Keratinocyte (primary cell): ENCODE measurements around the gene MED26. TPM values are rescaled to one million over a fixed set of nuclear protein-coding genes. Genes with fewer than 3 reads are reported as not detected.

Source experiments
- DNase-seq: peaks from one replicate; pipeline ENCODE4 v3.0.0-alpha.2; 2011; ENCODE audit warnings: low read depth, missing footprints, low spot score
- FAIRE-seq: peaks from 2 replicates; lab custom pipeline; 2011; peaks lifted over from hg19 to GRCh38; lab: Jason Lieb, UNC
- H2AFZ ChIP-seq: 2 replicates; pipeline ENCODE4 v1.6.0; 2012; ENCODE audit warnings: low read length, control low read depth, inconsistent platforms; ENCODE audit not compliant: control insufficient read depth
- H3K27ac ChIP-seq: 2 replicates; pipeline ENCODE4 v1.5.1; 2011; ENCODE audit warnings: low read length; ENCODE audit not compliant: control insufficient read depth, insufficient read depth
- H3K27me3 ChIP-seq: 3 replicates; pipeline ENCODE4 v1.6.0; 2011; ENCODE audit warnings: low read length; ENCODE audit not compliant: control insufficient read depth, insufficient read depth; ENCODE audit errors: extremely low read depth
- H3K36me3 ChIP-seq, 2 experiments: 2 replicates in 1 of 2; 3 replicates in 1 of 2; pipeline ENCODE4 v1.5.1; 2011; ENCODE audit warnings: low read length in 2 of 2, mild to moderate bottlenecking in 1 of 2; ENCODE audit not compliant: control insufficient read depth in 2 of 2, insufficient read depth in 2 of 2; ENCODE audit errors: extremely low read depth in 1 of 2
- H3K4me1 ChIP-seq: 3 replicates; pipeline ENCODE4 v1.5.1; 2011; ENCODE audit warnings: low read length; ENCODE audit not compliant: control insufficient read depth, insufficient read depth; ENCODE audit errors: extremely low read depth
- H3K4me2 ChIP-seq: 3 replicates; pipeline ENCODE4 v1.6.0; 2011; ENCODE audit warnings: low read depth, low read length; ENCODE audit not compliant: control insufficient read depth, insufficient read depth; ENCODE audit errors: extremely low read depth
- H3K4me3 ChIP-seq, 3 experiments: fragments of 200-600 bp in 1 of 3; sonication (generic) in 1 of 3; 2 replicates in 2 of 3; 3 replicates in 1 of 3; pipeline ENCODE4 v1.5.1; 2011 to 2016; ENCODE audit warnings: low read length in 3 of 3, mild to moderate bottlenecking in 3 of 3, control low read depth in 2 of 3, inconsistent platforms in 1 of 3, low read depth in 1 of 3, mixed read lengths in 1 of 3, mixed run types in 1 of 3, moderate library complexity in 1 of 3; ENCODE audit not compliant: control insufficient read depth in 2 of 3, insufficient read depth in 2 of 3; ENCODE audit errors: extremely low read depth in 1 of 3
- H3K79me2 ChIP-seq: 2 replicates; pipeline ENCODE4 v1.6.0; 2012; ENCODE audit warnings: low read length; ENCODE audit not compliant: control insufficient read depth, insufficient read depth
- H3K9ac ChIP-seq: 3 replicates; pipeline ENCODE4 v1.6.0; 2011; ENCODE audit warnings: low read length; ENCODE audit not compliant: control insufficient read depth, insufficient read depth; ENCODE audit errors: extremely low read depth
- H3K9me1 ChIP-seq: 3 replicates; pipeline ENCODE4 v1.6.0; 2011; ENCODE audit warnings: low read length; ENCODE audit not compliant: control insufficient read depth, insufficient read depth; ENCODE audit errors: extremely low read depth
- H3K9me3 ChIP-seq: 2 replicates; pipeline ENCODE4 v1.5.1; 2012; ENCODE audit warnings: low read depth, low read length; ENCODE audit not compliant: control insufficient read depth
- H4K20me1 ChIP-seq: 3 replicates; pipeline ENCODE4 v1.6.0; 2011; ENCODE audit warnings: low read length; ENCODE audit not compliant: control insufficient read depth, insufficient read depth; ENCODE audit errors: extremely low read depth
- EZH2 ChIP-seq: IDR thresholded peaks from one replicate; pipeline ENCODE4 v1.6.1; 2012; ENCODE audit warnings: inconsistent platforms, mild to moderate bottlenecking, low read length, moderate library complexity
- dilution Hi-C: fragments of 300-500 bp; cut with MboI; formaldehyde crosslinking; loops from one replicate; pipeline ENCODE4 v1.7.0; 2020; ENCODE audit warnings: low sequenced_read_pairs; ENCODE audit not compliant: extremely low pct_ligation_motif_present
- polyA plus RNA-seq, 5 experiments: library from polyadenylated mRNA; depleted of rRNA in 3 of 5; stranded (reverse) in 3 of 5; stranded (forward) in 1 of 5; unstranded in 1 of 5; fragments of >200 nt; gene quantifications; 1 replicate in 1 of 5; 2 replicates in 3 of 5; 3 replicates in 1 of 5; pipeline versions ENCODE4 v1.2.1 to v1.2.3, GENCODE V29; 2011 to 2012; ENCODE audit warnings: missing spikeins in 2 of 5, low read depth in 1 of 5, low replicate concordance in 1 of 5
- TF ChIP-seq, protein P1 (sequence below), 3 experiments: IDR thresholded peaks in 1 of 3; conservative IDR thresholded peaks in 1 of 3; optimal IDR thresholded peaks in 1 of 3; 2 replicates in 2 of 3; 3 replicates in 1 of 3; pipeline versions ENCODE3 to v1.5.1; 2011; ENCODE audit warnings: low read length in 3 of 3, mild to moderate bottlenecking in 3 of 3, moderate library complexity in 2 of 3, control low read depth in 1 of 3, inconsistent platforms in 1 of 3; ENCODE audit not compliant: insufficient read depth in 2 of 3; ENCODE audit errors: extremely low read depth in 1 of 3

MED26 gene
- polyA plus RNA-seq, 1 donor (not counting 4 experiments of a cell fraction or from before 2014, with no cell fraction given): 4.7 TPM

DNA sequence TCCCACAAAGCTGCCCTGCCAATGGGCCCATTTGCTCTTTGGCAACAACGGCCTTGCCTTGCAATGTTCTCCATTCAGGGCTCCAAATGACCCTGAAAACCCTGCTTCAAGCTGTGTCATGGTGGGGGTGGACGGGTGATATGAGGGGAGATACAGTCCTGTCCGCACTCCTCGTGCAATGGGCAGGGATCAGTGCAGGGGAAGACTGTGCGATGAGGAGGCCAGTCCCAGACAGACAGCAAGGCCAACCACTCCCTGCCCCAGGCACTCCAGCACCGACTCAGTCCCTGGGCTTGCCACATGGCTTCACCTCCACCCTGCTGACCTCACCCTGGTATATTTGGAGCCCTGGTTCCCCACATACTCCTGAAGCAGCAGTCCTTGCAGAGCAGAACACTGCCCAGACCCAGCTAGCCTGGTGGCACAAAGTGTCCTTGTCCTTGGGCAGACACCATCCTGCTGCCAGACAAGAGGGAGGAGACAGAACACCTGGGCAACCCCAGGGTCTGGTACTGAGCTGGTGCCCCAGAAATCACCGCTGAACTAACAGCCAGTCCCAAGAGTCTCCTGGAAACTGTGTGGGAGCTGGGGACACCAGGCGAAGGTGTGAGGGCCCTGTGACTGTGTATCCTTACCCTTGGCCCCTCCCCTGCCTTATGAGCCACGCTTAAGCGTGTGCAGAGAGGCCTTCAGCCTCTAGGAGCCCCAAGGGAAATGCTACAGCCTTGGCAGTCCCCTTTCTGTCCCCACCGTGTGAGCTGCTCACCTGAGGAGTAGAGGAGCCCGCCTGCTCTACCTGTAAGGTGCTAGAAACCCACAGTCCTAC, 46.6 kb downstream of the MED26 start:
- H3K27ac ChIP-seq: no peak overlapping the region
- H3K79me2 ChIP-seq: peaks cover 95% of the 10 kb centered on the region
- peaks cover 13% of the 10 kb centered on the region in 2 experiments for H3K36me3 ChIP-seq
- H3K9me3 ChIP-seq: no peaks in the 10 kb centered on the region
- H3K4me2 ChIP-seq: no peak overlapping the region
- no peak overlapping the region for H3K4me3 ChIP-seq
- TF ChIP-seq, protein P1, sequence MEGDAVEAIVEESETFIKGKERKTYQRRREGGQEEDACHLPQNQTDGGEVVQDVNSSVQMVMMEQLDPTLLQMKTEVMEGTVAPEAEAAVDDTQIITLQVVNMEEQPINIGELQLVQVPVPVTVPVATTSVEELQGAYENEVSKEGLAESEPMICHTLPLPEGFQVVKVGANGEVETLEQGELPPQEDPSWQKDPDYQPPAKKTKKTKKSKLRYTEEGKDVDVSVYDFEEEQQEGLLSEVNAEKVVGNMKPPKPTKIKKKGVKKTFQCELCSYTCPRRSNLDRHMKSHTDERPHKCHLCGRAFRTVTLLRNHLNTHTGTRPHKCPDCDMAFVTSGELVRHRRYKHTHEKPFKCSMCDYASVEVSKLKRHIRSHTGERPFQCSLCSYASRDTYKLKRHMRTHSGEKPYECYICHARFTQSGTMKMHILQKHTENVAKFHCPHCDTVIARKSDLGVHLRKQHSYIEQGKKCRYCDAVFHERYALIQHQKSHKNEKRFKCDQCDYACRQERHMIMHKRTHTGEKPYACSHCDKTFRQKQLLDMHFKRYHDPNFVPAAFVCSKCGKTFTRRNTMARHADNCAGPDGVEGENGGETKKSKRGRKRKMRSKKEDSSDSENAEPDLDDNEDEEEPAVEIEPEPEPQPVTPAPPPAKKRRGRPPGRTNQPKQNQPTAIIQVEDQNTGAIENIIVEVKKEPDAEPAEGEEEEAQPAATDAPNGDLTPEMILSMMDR (optimal IDR thresholded peaks at IDR 0.05 in 1 of 3, IDR thresholded peaks at IDR 0.05 in 1 of 3, conservative IDR thresholded peaks at IDR 0.05 in 1 of 3; ENCODE audit: extremely low read depth in 1 of 3, insufficient read depth in 2 of 3, low read length in 3 of 3): no peak
- no peak for TF ChIP-seq EZH2
- H4K20me1 ChIP-seq: peaks cover 5% of the 10 kb centered on the region
- H3K4me1 ChIP-seq: peaks cover 38% of the 10 kb centered on the region
- no peak overlapping the region for H2AFZ ChIP-seq
- no peaks in the 10 kb centered on the region for H3K27me3 ChIP-seq
- no peak overlapping the region for H3K9ac ChIP-seq
- peaks cover 12% of the 10 kb centered on the region for H3K9me1 ChIP-seq
- dilution Hi-C loops: no loop called here
- DNase-seq: no peak
- FAIRE-seq: no peak

DNA sequence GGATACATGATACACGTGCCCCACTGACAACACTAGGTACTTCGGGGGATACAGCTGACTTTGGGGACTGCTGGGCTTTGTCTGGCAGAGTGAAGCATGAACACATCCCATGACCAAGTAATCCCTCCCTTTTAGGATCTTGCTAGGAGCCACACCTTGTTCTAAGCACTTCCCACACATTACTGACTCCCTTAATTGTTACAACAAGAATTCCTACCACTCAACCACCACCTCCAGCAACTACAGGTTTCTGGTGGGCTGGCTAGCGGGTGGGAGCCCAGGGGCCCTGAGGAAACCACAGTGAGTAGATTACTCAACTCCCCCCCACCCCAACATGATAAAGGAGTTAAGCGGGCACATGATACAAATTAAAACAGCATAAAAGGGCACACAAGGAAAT, 48.6 kb downstream of the MED26 start:
- Histone ChIP-seq H3K4me1 (peaks cover 19% of the 10 kb centered on the region), H3K4me3 (no peak overlapping the region), H3K27me3 (no peaks in the 10 kb centered on the region), H3K27ac (no peak overlapping the region), H3K36me3 (peaks cover 10 to 20% of the 10 kb centered on the region in 2 experiments), H3K9me3 (no peaks in the 10 kb centered on the region), H3K79me2 (peaks cover 94% of the 10 kb centered on the region), H3K9me1 (peaks cover 3% of the 10 kb centered on the region), H3K4me2 (no peak overlapping the region), H3K9ac (no peak overlapping the region), H2AFZ (no peak overlapping the region), H4K20me1 (peaks cover 10% of the 10 kb centered on the region)
- DNase-seq (no peak), FAIRE-seq (no peak)
- no peak for TF ChIP-seq EZH2
- TF ChIP-seq, protein P1 (optimal IDR thresholded peaks at IDR 0.05 in 1 of 3, IDR thresholded peaks at IDR 0.05 in 1 of 3, conservative IDR thresholded peaks at IDR 0.05 in 1 of 3; ENCODE audit: extremely low read depth in 1 of 3, insufficient read depth in 2 of 3, low read length in 3 of 3): no peak
- dilution Hi-C loops: no loop called here
